Natural killer cell (primary cell): ENCODE data around the gene FOXC2. TPM values are rescaled to one million over a fixed set of nuclear protein-coding genes. Genes with fewer than 3 reads are reported as not detected.

Source experiments
- ATAC-seq, 3 donors: fragments of 150-1000 bp in 2 of 3; fragments of 200-7000 bp in 1 of 3; cut with Tn5 transposase; 1 replicate in 1 of 3; 2 replicates in 2 of 3; pipeline ENCODE4 v1.10.0; 2021; ENCODE audit warnings: mild to moderate bottlenecking in 2 of 3, moderate library complexity in 2 of 3
- DNase-seq, 2 donors: peaks; one replicate each; pipeline versions ENCODE4 v3.0.0 to v3.0.0-alpha.2; 2013 to 2021; ENCODE audit warnings: mixed read lengths in 1 of 2
- H3K27ac ChIP-seq: one replicate; pipeline ENCODE4 v1.5.1; 2013; ENCODE audit warnings: mild to moderate bottlenecking, low read length
- H3K27me3 ChIP-seq: one replicate; pipeline ENCODE4 v1.6.1; 2013; ENCODE audit warnings: low read length; ENCODE audit not compliant: control insufficient read depth, insufficient read depth
- H3K36me3 ChIP-seq: one replicate; pipeline ENCODE4 v1.6.1; 2013; ENCODE audit warnings: low read length; ENCODE audit not compliant: control insufficient read depth, insufficient read depth
- H3K4me1 ChIP-seq: one replicate; pipeline ENCODE4 v1.6.1; 2013; ENCODE audit warnings: low read length; ENCODE audit not compliant: control insufficient read depth, insufficient read depth
- H3K4me3 ChIP-seq: one replicate; pipeline ENCODE4 v1.5.1; 2013; ENCODE audit warnings: low read length
- H3K9me3 ChIP-seq: one replicate; pipeline ENCODE4 v1.6.1; 2013; ENCODE audit warnings: low read length; ENCODE audit not compliant: control insufficient read depth, insufficient read depth
- H3K27ac Mint-ChIP-seq, 2 donors: one replicate each; pipeline ENCODE4 v1.8.0; 2022; ENCODE audit warnings: mild to moderate bottlenecking in 2 of 2, mixed read lengths in 2 of 2, moderate library complexity in 1 of 2
- H3K27me3 Mint-ChIP-seq, 2 donors: one replicate each; pipeline ENCODE4 v1.8.0; 2022; ENCODE audit warnings: low read depth in 2 of 2, mixed read lengths in 2 of 2
- H3K36me3 Mint-ChIP-seq: one replicate; pipeline ENCODE4 v1.8.0; 2022; ENCODE audit warnings: mixed read lengths
- H3K4me1 Mint-ChIP-seq, 2 donors: one replicate each; pipeline ENCODE4 v1.8.0; 2022; ENCODE audit warnings: mixed read lengths in 2 of 2
- H3K4me3 Mint-ChIP-seq: one replicate; pipeline ENCODE4 v1.8.0; 2022; ENCODE audit warnings: mild to moderate bottlenecking, moderate library complexity, mixed read lengths
- H3K9me3 Mint-ChIP-seq, 2 donors: one replicate each; pipeline ENCODE4 v1.8.0; 2022; ENCODE audit warnings: mixed read lengths in 2 of 2
- CTCF ChIP-seq: fragments of 200-600 bp; IDR thresholded peaks from one replicate; pipeline ENCODE4 v1.8.0; 2022; ENCODE audit warnings: antibody characterized with exemption
- WGBS: methylation state at CpG from one replicate; pipeline ENCODE4 v1.1.7; 2013; ENCODE audit warnings: missing lambda C conversion rate; ENCODE audit not compliant: insufficient coverage; 5-methylcytosine and 5-hydroxymethylcytosine counted together
- intact Hi-C: fragments of 100-400 bp; cut with micrococcal nuclease; formaldehyde crosslinking; loops from one replicate; pipeline ENCODE4 v1.14.2; 2022
- total RNA-seq, 4 donors: library from RNA; stranded (reverse); fragments of 120-200 nt in 1 of 4; gene quantifications; one replicate each; pipeline versions ENCODE4 v1.2.3 to v1.2.4, GENCODE V29; 2013 to 2022

The FOXC2 gene
- total RNA-seq, 3 donors from 2014 or later (not counting 1 experiment from before 2014, with no cell fraction given), result 0.14 TPM; not detected in 2

- H3K27ac Mint-ChIP-seq, result no peak overlapping the region
- no peaks in the 10 kb centered on the region for H3K9me3 ChIP-seq
- H3K4me3 ChIP-seq, result no peak overlapping the region
- peaks cover 26% of the 10 kb centered on the region for H3K27me3 ChIP-seq
- ATAC-seq, result no peak
- intact Hi-C loops, result no loop called here
- no peaks in the 10 kb centered on the region for H3K36me3 Mint-ChIP-seq
- DNase-seq, result no peak
- no peaks in the 10 kb centered on the region for H3K4me1 Mint-ChIP-seq
- H3K36me3 ChIP-seq, result no peaks in the 10 kb centered on the region
- H3K27ac ChIP-seq, result no peak overlapping the region
- no peaks in the 10 kb centered on the region for H3K9me3 Mint-ChIP-seq
- peaks cover 4% of the 10 kb centered on the region for H3K4me1 ChIP-seq
- 75% methylated on average over 11 of the region's 13 CpGs for WGBS
- H3K27me3 Mint-ChIP-seq, result peaks cover 37 to 43% of the 10 kb centered on the region in 2 donors
- no peak overlapping the region for H3K4me3 Mint-ChIP-seq
- no peak for TF ChIP-seq CTCF
Observed at GRCh38 chr16:86569701-86570447, 3.2 kb downstream of the FOXC2 start.

- no peaks in the 10 kb centered on the region for H3K4me1 Mint-ChIP-seq
- DNase-seq (no peak), ATAC-seq (no peak)
- Histone ChIP-seq H3K36me3 (no peaks in the 10 kb centered on the region), H3K27ac (no peak overlapping the region), H3K9me3 (no peaks in the 10 kb centered on the region), H3K27me3 (peaks cover 16% of the 10 kb centered on the region), H3K4me1 (peaks cover 6% of the 10 kb centered on the region), H3K4me3 (no peak overlapping the region)
- H3K36me3 Mint-ChIP-seq, result no peaks in the 10 kb centered on the region
- WGBS, result 76% methylated on average over 27 of the region's 28 CpGs
- TF ChIP-seq CTCF, result no peak
- H3K9me3 Mint-ChIP-seq, result no peaks in the 10 kb centered on the region
- no peak overlapping the region for H3K27ac Mint-ChIP-seq
- intact Hi-C loops, result no loop called here
- peaks cover 33 to 39% of the 10 kb centered on the region in 2 donors for H3K27me3 Mint-ChIP-seq
- no peak overlapping the region for H3K4me3 Mint-ChIP-seq
Observed at GRCh38 chr16:86570558-86571529, 4.2 kb downstream of the FOXC2 start.

- TF ChIP-seq CTCF, result no peak
- H3K27ac Mint-ChIP-seq, result no peak overlapping the region
- ATAC-seq, result no peak
- 76% methylated on average over 10 of the region's 10 CpGs for WGBS
- no peak for DNase-seq
- no peaks in the 10 kb centered on the region for H3K36me3 Mint-ChIP-seq
- Histone ChIP-seq H3K36me3 (no peaks in the 10 kb centered on the region), H3K4me1 (peaks cover 11% of the 10 kb centered on the region), H3K4me3 (no peak overlapping the region), H3K27ac (no peak overlapping the region), H3K9me3 (no peaks in the 10 kb centered on the region), H3K27me3 (peaks cover 15% of the 10 kb centered on the region)
- intact Hi-C loops, result no loop called here
- no peak overlapping the region for H3K4me3 Mint-ChIP-seq
- H3K27me3 Mint-ChIP-seq, result peaks cover 39 to 43% of the 10 kb centered on the region in 2 donors
- no peaks in the 10 kb centered on the region for H3K9me3 Mint-ChIP-seq
- H3K4me1 Mint-ChIP-seq, result peaks cover 0 to 6% of the 10 kb centered on the region in 2 donors
Observed at GRCh38 chr16:86571530-86571915, 4.9 kb downstream of the FOXC2 start.
